Umbilical cord (tissue), 2 donors: ENCODE measurements around the gene THEM5. TPM values are rescaled to one million over a fixed set of nuclear protein-coding genes. Genes with fewer than 3 reads are reported as not detected.

Experiments used
- DNase-seq: peaks from one replicate; pipeline ENCODE4 v3.0.0-alpha.2; 2015; ENCODE audit warnings: low spot score
- total RNA-seq: library from RNA; depleted of rRNA; stranded (reverse); fragments of >200 nt; gene quantifications from one replicate; pipeline ENCODE4 v1.2.3, GENCODE V29; 2014; ENCODE audit warnings: low replicate concordance; ENCODE audit not compliant: insufficient read depth

Gene THEM5
- total RNA-seq, 1 donor from 2014 or later: not detected

GRCh38 chr1:151800830-151801229 is 52.7 kb downstream of the THEM5 start:
- no peak for DNase-seq

- no peak for DNase-seq
Observed at GRCh38 chr1:151799179-151800022, 54.1 kb downstream of the THEM5 start.

GRCh38 chr1:151798571-151798970 is 54.9 kb downstream of the THEM5 start:
- no peak for DNase-seq

Other genes starting within 250 kb of the THEM5 start
- gene SNX27, start 241.7 kb downstream of the THEM5 start, total RNA-seq: 47.4 TPM
- not detected for gene CELF3, start 136.9 kb downstream of the THEM5 start, total RNA-seq
- gene RIIAD1, start 132.2 kb downstream of the THEM5 start, total RNA-seq: 4.1 TPM
- gene MRPL9, start 90.2 kb downstream of the THEM5 start, total RNA-seq: 40.0 TPM
- gene TDRKH, start 63.2 kb downstream of the THEM5 start, total RNA-seq: 6.7 TPM
- gene LINGO4, start 48.3 kb downstream of the THEM5 start, total RNA-seq: 0.96 TPM
- 7.0 TPM for gene RORC, start 21.9 kb downstream of the THEM5 start, total RNA-seq
- not detected for gene C2CD4D, start 13.9 kb downstream of the THEM5 start, total RNA-seq
- 10.1 TPM for gene THEM4, start 55.8 kb upstream of the THEM5 start, total RNA-seq
- gene S100A10, start 140.1 kb upstream of the THEM5 start, total RNA-seq: 108 TPM
- gene S100A11, start 183.3 kb upstream of the THEM5 start, total RNA-seq: 29.1 TPM
- gene TCHHL1, start 235.4 kb upstream of the THEM5 start, total RNA-seq: 6.5 TPM